RKO (cell line): ENCODE data around the gene GAA.
A peak's percentile ranks its signal among the peaks of the same experiment; 100 is the strongest.

Experiments used
- DNase-seq: peaks from one replicate; pipeline ENCODE4 v3.0.0-alpha.2; 2016; ENCODE audit warnings: low spot score

Gene GAA

DNA sequence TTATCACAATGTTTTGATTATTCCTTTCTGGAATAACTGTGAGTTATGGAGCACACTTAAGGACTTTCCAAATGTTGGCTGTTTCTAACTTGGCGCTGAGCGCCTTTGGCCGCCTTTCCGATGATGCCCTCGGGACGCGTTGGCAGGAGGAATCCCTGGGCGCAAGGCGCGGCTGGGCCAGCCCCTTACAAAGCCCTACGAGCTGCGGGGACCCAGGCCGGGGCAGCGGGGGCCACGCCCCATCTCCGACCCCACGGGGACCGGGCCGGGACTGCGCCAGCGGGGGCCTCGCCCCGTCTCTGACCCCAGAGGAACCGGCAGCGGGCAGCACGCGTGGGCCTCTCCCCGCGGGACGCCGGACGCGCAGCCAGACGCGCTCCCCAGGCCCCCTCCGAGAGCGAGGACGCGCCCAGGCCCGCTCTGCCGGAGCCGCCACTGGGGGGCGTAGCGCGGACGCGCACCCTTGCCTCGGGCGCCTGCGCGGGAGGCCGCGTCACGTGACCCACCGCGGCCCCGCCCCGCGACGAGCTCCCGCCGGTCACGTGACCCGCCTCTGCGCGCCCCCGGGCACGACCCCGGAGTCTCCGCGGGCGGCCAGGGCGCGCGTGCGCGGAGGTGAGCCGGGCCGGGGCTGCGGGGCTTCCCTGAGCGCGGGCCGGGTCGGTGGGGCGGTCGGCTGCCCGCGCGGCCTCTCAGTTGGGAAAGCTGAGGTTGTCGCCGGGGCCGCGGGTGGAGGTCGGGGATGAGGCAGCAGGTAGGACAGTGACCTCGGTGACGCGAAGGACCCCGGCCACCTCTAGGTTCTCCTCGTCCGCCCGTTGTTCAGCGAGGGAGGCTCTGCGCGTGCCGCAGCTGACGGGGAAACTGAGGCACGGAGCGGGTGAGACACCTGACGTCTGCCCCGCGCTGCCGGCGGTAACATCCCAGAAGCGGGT lies at the start of gene GAA:
TSS of gene GAA (plus strand) at position 571 of the 935 bp plus-strand sequence. CDS start 3,006 bp downstream, outside the sequence.
- DNase-seq: peak; percentile 84

DNA sequence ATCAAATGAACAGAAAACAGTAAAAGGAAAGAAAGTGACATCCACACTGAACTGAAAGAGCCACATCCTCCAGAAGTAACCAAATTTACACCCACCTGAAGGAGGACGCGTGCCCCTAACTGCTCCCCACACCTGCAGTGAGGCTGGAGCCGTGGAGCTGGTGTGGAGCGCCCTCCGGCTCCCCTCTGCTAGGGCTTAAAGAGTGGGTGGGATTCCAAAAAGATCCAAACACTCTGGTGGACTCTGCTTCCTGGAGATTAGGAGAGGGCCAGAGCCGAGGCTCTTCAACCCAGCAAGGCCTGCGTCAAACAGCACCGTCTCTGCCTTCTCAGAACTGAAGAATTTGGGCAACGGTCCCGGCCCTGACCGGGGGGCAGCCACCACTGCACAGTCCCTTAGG lies 49.7 kb upstream of the GAA start:
- DNase-seq: no peak

DNA sequence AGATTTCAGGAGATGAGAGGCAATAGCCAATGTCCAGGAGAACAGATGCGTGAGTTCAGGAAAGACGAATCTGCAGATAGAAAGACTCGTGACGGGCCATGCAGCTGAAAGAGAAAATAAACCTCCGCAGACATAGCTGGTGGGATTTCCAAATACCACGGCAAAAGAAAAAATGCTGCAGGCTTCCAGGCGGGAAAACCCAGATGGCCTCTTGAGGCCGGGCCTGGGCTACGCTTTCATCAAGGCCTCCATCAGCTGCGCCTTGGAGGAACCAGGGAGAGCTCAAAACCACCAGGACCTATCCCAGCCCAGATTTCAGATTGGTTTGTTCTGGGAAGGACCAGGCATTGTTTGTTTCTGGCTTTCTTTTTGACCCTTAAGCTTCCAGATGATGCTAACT lies 48.3 kb upstream of the GAA start:
- DNase-seq: no peak

- DNase-seq: no peak
Observed at GRCh38 chr17:80055597-80055996, 45.8 kb upstream of the GAA start.

GRCh38 chr17:80058311-80058955 lies 42.9 kb upstream of the GAA start:
- DNase-seq: no peak

- no peak for DNase-seq
Observed at GRCh38 chr17:80060644-80061043, 40.7 kb upstream of the GAA start.

GRCh38 chr17:80061421-80061820 lies 40.0 kb upstream of the GAA start:
- no peak for DNase-seq

GRCh38 chr17:80063830-80064585 lies 37.4 kb upstream of the GAA start:
- DNase-seq: peak; percentile 48

GRCh38 chr17:80064696-80065095 lies 36.7 kb upstream of the GAA start:
- no peak for DNase-seq

DNA sequence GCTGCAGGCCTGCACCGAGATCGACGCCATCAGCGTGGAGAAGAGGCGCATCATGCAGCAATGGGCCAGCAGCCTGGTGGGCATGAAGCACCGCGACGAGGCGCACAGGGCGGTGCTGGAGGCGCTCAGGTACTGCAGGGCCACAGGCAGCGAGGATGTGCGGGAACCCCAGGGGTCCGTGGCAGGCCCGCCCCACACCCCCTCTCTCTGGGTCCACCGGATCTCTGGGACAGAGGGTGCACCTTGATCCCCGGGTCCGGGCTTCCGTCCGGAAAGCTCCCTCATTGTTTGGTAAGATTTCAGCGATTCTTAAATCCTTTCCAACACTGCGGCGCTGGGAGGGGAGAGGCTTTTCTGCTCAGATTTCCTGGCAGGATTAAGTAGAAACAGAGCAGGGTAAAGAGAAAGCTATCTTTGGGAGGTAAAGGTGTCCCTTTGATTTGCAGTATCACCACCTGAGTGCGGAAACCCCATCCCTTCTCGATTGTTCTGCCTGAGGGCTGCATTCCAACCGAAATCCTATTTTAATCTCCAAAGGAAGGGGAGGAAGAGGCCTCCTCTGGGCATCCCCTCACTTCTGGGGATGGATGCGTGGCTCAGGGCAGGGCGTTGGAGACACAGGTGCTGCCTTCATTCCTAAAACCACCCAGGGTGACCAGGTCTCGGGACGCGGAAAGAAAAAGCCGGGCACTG lies 35.8 kb upstream of the GAA start:
- DNase-seq: no peak

- no peak for DNase-seq
Observed at GRCh38 chr17:80067393-80067986, 33.9 kb upstream of the GAA start.

- no peak for DNase-seq
Observed at GRCh38 chr17:80068301-80069222, 32.8 kb upstream of the GAA start.

GRCh38 chr17:80070375-80071115 lies 30.8 kb upstream of the GAA start:
- no peak for DNase-seq

DNA sequence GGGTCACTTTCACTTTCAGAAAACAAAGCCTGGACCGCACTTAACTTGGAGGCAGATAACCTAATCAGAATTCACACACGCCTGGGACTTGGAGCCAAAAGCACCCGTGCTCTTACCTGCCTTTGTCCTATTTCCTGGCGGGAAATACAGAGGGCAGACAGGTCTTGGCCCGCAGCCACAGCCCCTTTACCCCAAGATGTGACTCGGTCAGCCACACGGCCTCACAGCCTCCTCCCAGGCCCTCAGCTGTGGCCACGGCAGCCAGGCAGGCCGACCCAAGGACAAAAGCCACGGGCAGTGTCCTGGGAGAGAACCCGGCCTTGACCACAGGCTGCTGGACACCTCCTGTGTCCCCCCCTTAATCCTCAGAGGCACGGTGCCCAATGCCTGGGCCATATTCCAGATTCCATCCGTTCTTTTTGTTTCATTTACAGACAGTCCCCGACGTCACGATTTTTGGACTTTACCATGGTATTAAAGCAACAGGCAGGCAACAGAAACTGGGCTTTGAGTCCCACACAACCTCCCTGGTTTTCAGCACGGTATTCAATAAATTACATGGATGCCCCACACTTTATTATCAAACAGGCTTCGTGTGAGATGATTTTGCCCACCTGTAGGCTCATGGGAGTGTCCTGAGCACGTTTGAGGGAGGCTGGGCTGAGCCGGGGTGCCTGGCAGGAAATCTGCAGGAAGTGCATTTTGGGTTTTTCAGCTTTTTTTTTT lies 30.1 kb upstream of the GAA start:
- no peak for DNase-seq

GRCh38 chr17:80072410-80072809 lies 29.0 kb upstream of the GAA start:
- DNase-seq: no peak

DNA sequence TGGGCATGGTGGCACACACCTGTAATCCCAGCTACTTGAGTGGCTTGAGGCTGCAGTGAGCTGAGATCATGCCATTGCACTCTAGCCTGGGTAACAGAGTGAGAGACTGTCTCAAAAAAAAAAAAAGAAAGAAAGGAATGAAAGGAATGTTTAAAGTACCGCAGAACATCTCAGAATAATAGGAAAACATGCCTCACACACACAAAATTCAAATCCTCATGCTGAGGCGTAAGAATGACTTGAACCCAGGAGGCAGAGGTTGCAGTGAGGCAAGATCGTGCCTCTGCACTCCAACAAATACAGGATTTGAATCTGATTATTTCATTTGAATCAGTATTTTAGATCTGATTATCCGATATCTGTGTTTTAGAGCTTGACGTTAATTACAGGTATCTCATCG lies 21.3 kb upstream of the GAA start:
- DNase-seq: no peak

DNA sequence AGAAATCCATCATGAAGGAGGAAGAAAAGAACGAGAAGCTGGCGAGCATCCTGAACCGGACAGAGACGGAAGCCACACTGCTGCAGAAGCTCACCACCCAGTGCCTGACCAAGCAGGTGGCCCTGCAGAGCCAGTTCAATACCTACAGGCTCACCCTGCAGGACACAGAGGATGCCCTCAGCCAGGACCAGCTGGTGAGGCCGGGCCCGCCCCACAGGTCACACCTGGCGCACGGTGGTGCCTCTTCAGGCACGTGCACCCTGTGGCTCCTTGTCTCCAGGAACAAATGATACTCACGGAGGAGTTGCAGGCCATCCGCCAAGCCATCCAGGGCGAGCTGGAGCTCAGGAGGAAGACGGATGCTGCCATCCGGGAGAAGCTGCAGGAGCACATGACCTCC lies 19.8 kb upstream of the GAA start:
- no peak for DNase-seq

DNA sequence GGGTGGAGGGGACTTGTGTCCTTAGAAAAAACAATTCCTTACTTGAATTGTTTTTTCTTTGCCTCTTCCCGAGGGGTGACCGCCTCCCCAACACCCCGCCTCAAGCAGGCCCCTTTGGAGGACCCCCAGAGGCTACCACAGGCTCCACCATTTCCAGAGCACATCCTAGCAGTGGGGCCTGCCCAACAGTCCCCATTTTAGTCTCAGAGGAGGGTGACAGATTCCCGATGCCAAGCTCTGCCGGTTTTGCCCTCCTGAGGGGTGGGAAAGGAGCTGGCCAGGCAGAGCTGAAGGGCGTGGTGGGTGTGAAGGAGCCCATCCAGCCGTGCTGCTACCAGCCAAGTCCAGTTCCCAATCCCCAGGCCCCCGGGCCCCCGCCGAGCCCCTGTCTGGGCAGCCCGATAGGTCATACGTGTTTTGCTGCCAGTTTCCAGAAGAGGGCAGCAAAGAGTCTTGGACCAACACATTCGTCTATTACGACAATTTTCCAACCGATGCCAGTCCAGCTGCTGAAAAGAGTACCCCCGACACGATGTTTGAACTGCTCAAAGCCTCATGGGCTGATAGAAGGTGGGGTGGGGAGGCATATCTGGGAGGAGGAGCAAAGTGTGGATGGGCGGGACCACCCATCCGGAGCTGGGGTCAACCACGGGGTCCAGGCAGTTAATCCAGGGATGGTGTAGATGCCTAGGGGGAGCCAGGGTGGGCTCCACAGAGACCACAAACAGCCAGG lies 18.8 kb upstream of the GAA start:
- DNase-seq: peak; percentile 85
